K562 (cell line): ENCODE data around the gene FBN3. TPM values are rescaled to one million over a fixed set of nuclear protein-coding genes. Genes with fewer than 3 reads are reported as not detected.

Source experiments
- ARID3A ChIP-seq: IDR thresholded peaks from 2 replicates; pipeline ENCODE4 v1.6.1; 2012; ENCODE audit warnings: low read depth, low read length, improper control_type of control experiment, borderline replicate concordance
- ARID3B ChIP-seq: fragments of 250-450 bp; sonication (Bioruptor Pico); IDR thresholded peaks from 2 replicates; pipeline ENCODE4 v1.4.0; 2020; ENCODE audit warnings: borderline replicate concordance
- E4F1 ChIP-seq: fragments of 250-450 bp; sonication (Bioruptor Pico); IDR thresholded peaks from 2 replicates; pipeline ENCODE4 v1.5.0; 2021; ENCODE audit warnings: mild to moderate bottlenecking, borderline replicate concordance
- FOXM1 ChIP-seq, 2 experiments: fragments of 450-650 bp in 1 of 2; sonication (generic) in 1 of 2; formaldehyde crosslinking in 1 of 2; IDR thresholded peaks; 2 replicates each; pipeline versions ENCODE4 v1.6.1 to v1.9.0; 2017 to 2022; ENCODE audit warnings: low read depth in 2 of 2, mild to moderate bottlenecking in 2 of 2, missing genetic modification reagents in 1 of 2, moderate library complexity in 1 of 2
- FOXO4 ChIP-seq: fragments of 450-650 bp; formaldehyde crosslinking; IDR thresholded peaks from 2 replicates; pipeline ENCODE4 v1.4.0; 2020; ENCODE audit warnings: mild to moderate bottlenecking, moderate library complexity
- HDGF ChIP-seq: fragments of 450-650 bp; IDR thresholded peaks from 2 replicates; pipeline ENCODE4 v1.6.1; 2016
- KDM5B ChIP-seq: fragments of 200-600 bp; sonication (generic); IDR thresholded peaks from 2 replicates; pipeline ENCODE4 v1.6.1; 2012; ENCODE audit warnings: low read depth, mild to moderate bottlenecking, moderate library complexity, low read length, control low read depth, inconsistent platforms; ENCODE audit not compliant: insufficient replicate concordance
- NFXL1 ChIP-seq: fragments of 450-650 bp; formaldehyde crosslinking; IDR thresholded peaks from 2 replicates; pipeline ENCODE4 v1.4.0; 2021; ENCODE audit warnings: mild to moderate bottlenecking
- NONO ChIP-seq, 2 experiments: fragments of 200-400 bp in 1 of 2; fragments of 450-650 bp in 1 of 2; formaldehyde crosslinking in 1 of 2; IDR thresholded peaks; 2 replicates each; pipeline ENCODE4 v1.6.1; 2017; ENCODE audit warnings: low read depth in 2 of 2, mild to moderate bottlenecking in 2 of 2, moderate library complexity in 2 of 2, low read length in 1 of 2
- POLR2AphosphoS2 ChIP-seq: IDR thresholded peaks from 2 replicates; pipeline ENCODE4 v1.6.1; 2012; ENCODE audit warnings: low read length, improper control_type of control experiment
- PTBP1 ChIP-seq: fragments of 200-400 bp; formaldehyde crosslinking; IDR thresholded peaks from 2 replicates; pipeline ENCODE4 v1.6.1; 2017; ENCODE audit warnings: low read depth, low read length
- RBM14 ChIP-seq: fragments of 200-400 bp; formaldehyde crosslinking; IDR thresholded peaks from 2 replicates; pipeline ENCODE4 v1.6.1; 2018; ENCODE audit warnings: low read depth, mild to moderate bottlenecking, low read length, moderate library complexity, borderline replicate concordance; ENCODE audit not compliant: insufficient read depth
- RUNX1 ChIP-seq: sonication (generic); IDR thresholded peaks from 2 replicates; pipeline ENCODE4 v1.6.1; 2016; ENCODE audit warnings: antibody characterized with exemption, low read depth
- SMARCA5 ChIP-seq: fragments of 450-650 bp; IDR thresholded peaks from 2 replicates; pipeline ENCODE4 v1.6.1; 2016
- TARDBP ChIP-seq: fragments of 450-650 bp; IDR thresholded peaks from 2 replicates; pipeline ENCODE4 v1.6.1; 2016
- TRIM28 ChIP-seq: fragments of 450-650 bp; IDR thresholded peaks from 2 replicates; pipeline ENCODE4 v1.6.1; 2017
- ZFP30 ChIP-seq: fragments of 250-450 bp; sonication (Bioruptor Pico); IDR thresholded peaks from 2 replicates; pipeline ENCODE4 v1.8.0; 2022; ENCODE audit warnings: moderate library complexity, mild to moderate bottlenecking, inconsistent platforms, borderline replicate concordance
- ZNF121 ChIP-seq: sonication (generic); formaldehyde crosslinking; conservative IDR thresholded peaks from 2 replicates; pipeline ENCODE4 v1.8.0; 2022; ENCODE audit warnings: missing genetic modification reagents
- ZNF354B ChIP-seq: fragments of 250-450 bp; sonication (Bioruptor Pico); IDR thresholded peaks from 2 replicates; pipeline ENCODE4 v1.4.0; 2020
- polyA plus RNA-seq, 8 experiments: library from polyadenylated mRNA; depleted of rRNA in 4 of 8; stranded (reverse) in 5 of 8; unstranded in 3 of 8; fragments of >200 nt; fragmentation: Nextera tagmentation in 2 of 8; fragmentation: Illumina TruSeq in 1 of 8; extraction: Ambion mirVana in 2 of 8; extraction: Trizol in 1 of 8; gene quantifications; 2 replicates each; pipeline versions ENCODE4 v1.2.1 to v1.2.3, GENCODE V29; 2011 to 2014; ENCODE audit warnings: inconsistent platforms in 1 of 8, missing spikeins in 1 of 8
- total RNA-seq, 7 experiments: library from RNA; depleted of rRNA in 6 of 7; stranded (reverse); fragments of >200 nt in 6 of 7; fragmentation: Illumina TruSeq in 2 of 7; extraction: Trizol in 2 of 7; gene quantifications; 2 replicates each; pipeline versions ENCODE4 v1.2.1 to v1.2.3, GENCODE V29; 2011 to 2021; ENCODE audit warnings: low replicate concordance in 1 of 7

The FBN3 gene
- total and polyA plus RNA-seq, 9 of the 15 experiments (the other 6 are each of a cell fraction or from before 2014, with no cell fraction given) = under 0.01 to 0.29 (median 0.01) TPM; not detected in 4

- no peak for TF ChIP-seq E4F1 (CRISPR knock-in tag)
- TF ChIP-seq ARID3B (CRISPR knock-in tag) = no peak
- TF ChIP-seq ARID3A = no peak
- no peak for TF ChIP-seq KDM5B
- TF ChIP-seq ZFP30 (CRISPR knock-in tag) = no peak
- TF ChIP-seq TARDBP = no peak
- TF ChIP-seq RUNX1 = no peak
- no peak for TF ChIP-seq TRIM28
- no peak for TF ChIP-seq NFXL1 (CRISPR knock-in tag)
- no peak for TF ChIP-seq RBM14
- peak; percentile 71; the same call in 1 of the 2 replicates for TF ChIP-seq ZNF121 (CRISPR knock-in tag)
- no peak for TF ChIP-seq FOXM1 (IDR thresholded peaks at IDR 0.05; ENCODE audit: low read depth)
- TF ChIP-seq FOXM1 (CRISPR knock-in tag; IDR thresholded peaks at IDR 0.05; ENCODE audit: low read depth) = no peak
- peak; percentile 85; the same call in 1 of the 2 replicates for TF ChIP-seq PTBP1
- no peak for TF ChIP-seq ZNF354B (CRISPR knock-in tag)
- no peak for TF ChIP-seq FOXO4 (CRISPR knock-in tag)
- peak; percentile 96 for TF ChIP-seq SMARCA5
- TF ChIP-seq NONO (IDR thresholded peaks at IDR 0.05; ENCODE audit: low read depth in 2 of 2, low read length in 1 of 2) = no peak
- TF ChIP-seq HDGF = no peak
- no peak for TF ChIP-seq POLR2AphosphoS2
- TF ChIP-seq, all 486 proteins: peak for 15
Observed at GRCh38 chr19:8194528-8195267, 45.3 kb upstream of the FBN3 start (continued).
